Trophoblast cell (in vitro differentiated cells and primary cell): ENCODE data around the gene NCOR2.
A peak's percentile ranks its signal among the peaks of the same experiment; 100 is the strongest.

ENCODE experiments used
- DNase-seq, 2 donors: peaks; one replicate each; pipeline ENCODE4 v3.0.0-alpha.2; 2016
- H2AFZ ChIP-seq: 2 replicates; pipeline ENCODE4 v1.6.1; 2013; ENCODE audit warnings: low read length, moderate library complexity, mild to moderate bottlenecking; ENCODE audit not compliant: insufficient read depth, poor library complexity
- H2AK5ac ChIP-seq: 2 replicates; pipeline ENCODE4 v1.6.1; 2013; ENCODE audit warnings: mild to moderate bottlenecking, low read length
- H2BK120ac ChIP-seq: 2 replicates; pipeline ENCODE4 v1.6.1; 2013; ENCODE audit warnings: low read length, mild to moderate bottlenecking, moderate library complexity; ENCODE audit not compliant: insufficient read depth, poor library complexity
- H2BK12ac ChIP-seq: 2 replicates; pipeline ENCODE4 v1.6.1; 2013; ENCODE audit warnings: mild to moderate bottlenecking, low read length, moderate library complexity
- H2BK5ac ChIP-seq: 2 replicates; pipeline ENCODE4 v1.6.1; 2013; ENCODE audit warnings: low read length, low read depth, moderate library complexity, mild to moderate bottlenecking; ENCODE audit not compliant: poor library complexity
- H3K14ac ChIP-seq: 2 replicates; pipeline ENCODE4 v1.6.1; 2013; ENCODE audit warnings: mild to moderate bottlenecking, low read length
- H3K18ac ChIP-seq: 2 replicates; pipeline ENCODE4 v1.6.1; 2013; ENCODE audit warnings: mild to moderate bottlenecking, low read length
- H3K23ac ChIP-seq: 2 replicates; pipeline ENCODE4 v1.6.1; 2013; ENCODE audit warnings: low read length
- H3K27ac ChIP-seq: 2 replicates; pipeline ENCODE4 v1.5.1; 2013; ENCODE audit warnings: low read depth, mild to moderate bottlenecking, inconsistent platforms, low read length, moderate library complexity
- H3K27me3 ChIP-seq: 2 replicates; pipeline ENCODE4 v1.6.1; 2013; ENCODE audit warnings: inconsistent platforms, mild to moderate bottlenecking, low read length, moderate library complexity; ENCODE audit not compliant: insufficient read depth
- H3K36me3 ChIP-seq, 2 experiments: 1 replicate in 1 of 2; 2 replicates in 1 of 2; pipeline ENCODE4 v1.6.1; 2013; ENCODE audit warnings: low read length in 2 of 2, mild to moderate bottlenecking in 2 of 2, moderate library complexity in 1 of 2; ENCODE audit not compliant: insufficient read depth in 2 of 2, control insufficient read depth in 1 of 2
- H3K4ac ChIP-seq: 2 replicates; pipeline ENCODE4 v1.6.1; 2013; ENCODE audit warnings: low read depth, mild to moderate bottlenecking, low read length, moderate library complexity
- H3K4me1 ChIP-seq, 2 experiments: 1 replicate in 1 of 2; 2 replicates in 1 of 2; pipeline ENCODE4 v1.6.1; 2013; ENCODE audit warnings: low read length in 2 of 2, mild to moderate bottlenecking in 2 of 2, moderate library complexity in 1 of 2; ENCODE audit not compliant: insufficient read depth in 2 of 2, control insufficient read depth in 1 of 2
- H3K4me2 ChIP-seq: 2 replicates; pipeline ENCODE4 v1.6.1; 2013; ENCODE audit warnings: inconsistent platforms, mild to moderate bottlenecking, low read length, moderate library complexity
- H3K4me3 ChIP-seq: 2 replicates; pipeline ENCODE4 v1.5.1; 2013; ENCODE audit warnings: mild to moderate bottlenecking, low read depth, low read length, inconsistent platforms
- H3K79me1 ChIP-seq: one replicate; pipeline ENCODE4 v1.6.1; 2013; ENCODE audit warnings: low read length
- H3K79me2 ChIP-seq: 2 replicates; pipeline ENCODE4 v1.6.1; 2013; ENCODE audit warnings: low read length, mild to moderate bottlenecking; ENCODE audit not compliant: control insufficient read depth, insufficient read depth, poor library complexity
- H3K9ac ChIP-seq: 2 replicates; pipeline ENCODE4 v1.6.1; 2013; ENCODE audit warnings: mild to moderate bottlenecking, low read length
- H3K9me3 ChIP-seq: 2 replicates; pipeline ENCODE4 v1.6.1; 2013; ENCODE audit warnings: low read depth, mild to moderate bottlenecking, control low read depth, inconsistent platforms, low read length; ENCODE audit not compliant: insufficient read depth
- H4K12ac ChIP-seq: 2 replicates; pipeline ENCODE4 v1.6.1; 2013; ENCODE audit warnings: low read depth, mild to moderate bottlenecking, low read length, moderate library complexity
- H4K8ac ChIP-seq: 2 replicates; pipeline ENCODE4 v1.6.1; 2013; ENCODE audit warnings: low read depth, mild to moderate bottlenecking, low read length, moderate library complexity
- H4K91ac ChIP-seq: one replicate; pipeline ENCODE4 v1.6.1; 2013; ENCODE audit warnings: low read depth, mild to moderate bottlenecking, low read length, moderate library complexity
- WGBS: extraction: QIAGEN DNeasy Blood & Tissue Kit; methylation state at CpG from one replicate; pipeline ENCODE4 v1.1.7; 2013; ENCODE audit warnings: missing lambda C conversion rate; ENCODE audit not compliant: insufficient read length, insufficient coverage; ENCODE audit errors: extremely low coverage; 5-methylcytosine and 5-hydroxymethylcytosine counted together

The NCOR2 gene

DNA sequence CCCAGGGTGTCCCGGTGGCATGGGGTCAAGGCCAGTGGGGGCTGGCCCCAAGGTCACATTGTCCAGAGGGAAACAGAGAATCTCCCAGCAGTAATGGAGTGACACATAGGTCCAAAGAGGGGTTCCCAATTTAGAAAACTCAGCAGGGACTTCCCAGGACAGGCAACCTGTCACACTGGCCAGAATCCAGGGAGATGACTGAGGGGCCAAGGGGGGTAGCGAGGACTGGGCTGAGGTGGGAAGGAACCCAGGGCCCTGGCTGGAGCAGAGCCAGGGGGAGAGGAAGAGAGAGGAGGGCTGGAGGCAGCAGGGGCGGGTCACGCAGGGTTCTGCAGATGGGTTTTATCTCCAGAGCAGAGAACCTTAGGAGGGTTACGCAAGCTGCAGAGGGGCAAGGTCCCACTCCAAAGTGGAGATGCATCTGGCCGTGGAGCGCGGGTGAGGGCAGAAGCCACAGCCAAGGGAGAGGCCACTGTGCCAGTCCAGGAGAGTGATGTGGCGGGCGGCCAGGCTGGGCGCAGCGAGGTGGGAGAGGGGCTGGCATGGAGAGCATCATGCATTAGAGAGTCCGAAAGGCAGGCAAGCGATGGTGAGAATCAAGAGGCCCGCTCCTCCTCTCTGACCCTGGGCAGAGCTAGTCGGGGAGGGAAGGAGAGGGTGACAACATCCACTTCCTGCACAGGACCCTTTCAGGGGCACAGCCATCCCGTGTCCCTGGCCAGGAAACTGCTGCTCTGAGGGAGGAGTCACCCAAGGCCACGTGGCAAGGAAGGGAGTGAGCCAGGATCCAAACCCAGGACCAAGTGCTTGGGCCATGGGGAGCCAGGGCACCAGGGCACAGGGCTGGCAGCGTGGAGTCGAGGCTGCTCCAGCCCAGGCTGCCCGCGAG lies 29.0 kb downstream of the NCOR2 start:
- H3K23ac ChIP-seq, result no peak overlapping the region
- no peaks in the 10 kb centered on the region for H3K79me1 ChIP-seq
- no peaks in the 10 kb centered on the region for H3K27me3 ChIP-seq
- no peak overlapping the region for H2BK5ac ChIP-seq
- no peak for DNase-seq
- H3K36me3 ChIP-seq, result peaks cover 4 to 7% of the 10 kb centered on the region in 2 experiments
- no peak overlapping the region for H3K27ac ChIP-seq
- no peak overlapping the region for H3K14ac ChIP-seq
- peak overlapping the region; percentile 47 for H2AFZ ChIP-seq
- peak overlapping the region; percentile 37 for H3K18ac ChIP-seq
- H2BK120ac ChIP-seq, result no peak overlapping the region
- H3K4me1 ChIP-seq, result peaks cover 22 to 35% of the 10 kb centered on the region in 2 experiments
- peak overlapping the region; percentile 87 for H3K4ac ChIP-seq
- no peak overlapping the region for H4K8ac ChIP-seq
- H2AK5ac ChIP-seq, result no peak overlapping the region
- H4K91ac ChIP-seq, result no peak overlapping the region
- no peak overlapping the region for H2BK12ac ChIP-seq
- no peak overlapping the region for H4K12ac ChIP-seq
- H3K9ac ChIP-seq, result no peak overlapping the region
- H3K9me3 ChIP-seq, result no peaks in the 10 kb centered on the region
- H3K4me3 ChIP-seq, result no peak overlapping the region
- peaks cover 29% of the 10 kb centered on the region for H3K79me2 ChIP-seq
- no peak overlapping the region for H3K4me2 ChIP-seq
- no CpG with 5 or more reads among the region's 22 CpGs for WGBS

- H3K79me1 ChIP-seq, result no peaks in the 10 kb centered on the region
- H3K79me2 ChIP-seq, result peaks cover 29% of the 10 kb centered on the region
- peak overlapping the region; percentile 87 for H3K4ac ChIP-seq
- no peak overlapping the region for H2BK120ac ChIP-seq
- H3K27me3 ChIP-seq, result no peaks in the 10 kb centered on the region
- H3K9ac ChIP-seq, result no peak overlapping the region
- H4K91ac ChIP-seq, result no peak overlapping the region
- H4K12ac ChIP-seq, result no peak overlapping the region
- no peak overlapping the region for H4K8ac ChIP-seq
- H2AFZ ChIP-seq, result no peak overlapping the region
- no peak overlapping the region for H3K4me3 ChIP-seq
- H3K18ac ChIP-seq, result no peak overlapping the region
- H3K36me3 ChIP-seq, result peaks cover 4 to 7% of the 10 kb centered on the region in 2 experiments
- no peak overlapping the region for H2AK5ac ChIP-seq
- H3K14ac ChIP-seq, result no peak overlapping the region
- H3K4me1 ChIP-seq, result peaks cover 17 to 34% of the 10 kb centered on the region in 2 experiments
- H3K27ac ChIP-seq, result no peak overlapping the region
- whole genome bisulfite sequencing, result no CpG with 5 or more reads among the region's 12 CpGs
- no peaks in the 10 kb centered on the region for H3K9me3 ChIP-seq
- H3K23ac ChIP-seq, result no peak overlapping the region
- H2BK5ac ChIP-seq, result no peak overlapping the region
- no peak for DNase-seq
- H3K4me2 ChIP-seq, result no peak overlapping the region
- no peak overlapping the region for H2BK12ac ChIP-seq
Measured at GRCh38 chr12:124537525-124538193, 29.8 kb downstream of the NCOR2 start.

GRCh38 chr12:124536641-124537040 lies 30.8 kb downstream of the NCOR2 start:
- Histone ChIP-seq H3K4ac (peak overlapping the region; percentile 68), H3K36me3 (peaks cover 4 to 7% of the 10 kb centered on the region in 2 experiments), H3K4me3 (no peak overlapping the region), H3K27me3 (no peaks in the 10 kb centered on the region), H2BK5ac (no peak overlapping the region), H3K4me2 (no peak overlapping the region), H3K9me3 (no peaks in the 10 kb centered on the region), H3K79me2 (peaks cover 23% of the 10 kb centered on the region), H3K14ac (no peak overlapping the region), H3K79me1 (no peaks in the 10 kb centered on the region), H3K18ac (peak overlapping the region; percentile 21), H2BK120ac (no peak overlapping the region), H4K12ac (no peak overlapping the region), H4K8ac (no peak overlapping the region), H2AK5ac (no peak overlapping the region), H3K9ac (no peak overlapping the region), H3K4me1 (peaks cover 9 to 25% of the 10 kb centered on the region in 2 experiments), H2BK12ac (no peak overlapping the region), H4K91ac (no peak overlapping the region), H3K27ac (no peak overlapping the region), H2AFZ (no peak overlapping the region), H3K23ac (no peak overlapping the region)
- no CpG with 5 or more reads among the region's 9 CpGs for WGBS
- DNase-seq, result no peak

DNA sequence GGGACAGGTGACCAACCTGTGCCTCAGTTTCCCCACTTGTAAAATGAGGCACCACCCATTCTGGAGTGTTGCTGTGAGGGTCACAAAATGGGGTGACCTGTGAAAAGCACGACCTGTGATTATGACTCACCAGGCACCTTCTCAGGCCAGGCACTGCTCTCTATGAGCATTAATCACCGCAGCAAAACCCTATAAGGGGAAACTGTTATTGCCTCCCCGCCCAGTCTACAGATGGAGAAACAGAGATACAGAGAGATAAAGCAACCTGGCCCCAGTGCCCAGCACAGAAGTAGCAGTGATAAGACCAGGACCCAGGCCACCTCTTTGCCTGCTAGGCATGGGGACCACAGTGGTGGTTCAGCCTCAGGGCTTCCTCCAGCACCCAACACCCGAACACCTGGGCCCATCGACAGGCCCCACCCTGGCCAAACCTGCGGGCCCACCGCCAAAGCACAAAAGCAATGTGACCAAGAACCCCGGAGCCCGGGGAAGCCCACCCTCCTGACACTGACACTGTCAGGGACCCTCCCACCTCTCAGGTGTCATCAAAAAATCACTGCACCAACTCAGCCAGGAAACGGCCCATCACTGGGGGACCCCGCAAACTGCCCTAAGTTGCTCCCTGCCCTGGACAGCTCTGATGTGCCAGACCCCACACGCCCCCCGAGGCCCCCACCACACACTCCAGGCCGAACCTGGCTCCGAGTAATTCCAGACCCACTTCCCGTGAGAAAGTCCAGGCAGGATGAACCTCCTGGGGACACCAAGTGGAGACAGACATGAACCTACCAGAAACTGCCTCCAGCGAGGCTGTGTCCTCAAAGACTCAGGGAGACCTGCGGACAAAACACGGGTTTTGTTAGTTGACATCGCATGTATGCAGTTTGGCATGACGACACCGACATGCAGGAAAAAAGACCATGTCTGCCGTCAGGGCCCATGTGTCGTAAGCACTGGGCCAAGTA lies 32.4 kb downstream of the NCOR2 start:
- H2BK12ac ChIP-seq, result no peak overlapping the region
- no peak overlapping the region for H2AK5ac ChIP-seq
- H3K9me3 ChIP-seq, result no peaks in the 10 kb centered on the region
- peaks cover 9 to 30% of the 10 kb centered on the region in 2 experiments for H3K4me1 ChIP-seq
- no peak overlapping the region for H3K27ac ChIP-seq
- no peak overlapping the region for H3K23ac ChIP-seq
- no peak overlapping the region for H3K9ac ChIP-seq
- no peak overlapping the region for H4K12ac ChIP-seq
- H2AFZ ChIP-seq, result no peak overlapping the region
- H2BK120ac ChIP-seq, result no peak overlapping the region
- H3K14ac ChIP-seq, result no peak overlapping the region
- no peak overlapping the region for H2BK5ac ChIP-seq
- H3K18ac ChIP-seq, result no peak overlapping the region
- H4K91ac ChIP-seq, result no peak overlapping the region
- peaks cover 22% of the 10 kb centered on the region for H3K79me2 ChIP-seq
- no peaks in the 10 kb centered on the region for H3K27me3 ChIP-seq
- H3K4me2 ChIP-seq, result no peak overlapping the region
- no peak for DNase-seq
- no peaks in the 10 kb centered on the region for H3K79me1 ChIP-seq
- H3K36me3 ChIP-seq, result peaks cover 4 to 7% of the 10 kb centered on the region in 2 experiments
- H3K4ac ChIP-seq, result peak overlapping the region; percentile 35
- WGBS, result no CpG with 5 or more reads among the region's 24 CpGs
- H4K8ac ChIP-seq, result no peak overlapping the region
- H3K4me3 ChIP-seq, result no peak overlapping the region
